ENCODE data around the gene RIT2. TPM values are rescaled to one million over a fixed set of nuclear protein-coding genes. Genes with fewer than 3 reads are reported as not detected.

Gene RIT2
- total RNA-seq, 4 donors from 2014 or later, result not detected

GRCh38 chr18:43081396-43081795, 34.1 kb downstream of the RIT2 start:
- TF ChIP-seq, protein P1, sequence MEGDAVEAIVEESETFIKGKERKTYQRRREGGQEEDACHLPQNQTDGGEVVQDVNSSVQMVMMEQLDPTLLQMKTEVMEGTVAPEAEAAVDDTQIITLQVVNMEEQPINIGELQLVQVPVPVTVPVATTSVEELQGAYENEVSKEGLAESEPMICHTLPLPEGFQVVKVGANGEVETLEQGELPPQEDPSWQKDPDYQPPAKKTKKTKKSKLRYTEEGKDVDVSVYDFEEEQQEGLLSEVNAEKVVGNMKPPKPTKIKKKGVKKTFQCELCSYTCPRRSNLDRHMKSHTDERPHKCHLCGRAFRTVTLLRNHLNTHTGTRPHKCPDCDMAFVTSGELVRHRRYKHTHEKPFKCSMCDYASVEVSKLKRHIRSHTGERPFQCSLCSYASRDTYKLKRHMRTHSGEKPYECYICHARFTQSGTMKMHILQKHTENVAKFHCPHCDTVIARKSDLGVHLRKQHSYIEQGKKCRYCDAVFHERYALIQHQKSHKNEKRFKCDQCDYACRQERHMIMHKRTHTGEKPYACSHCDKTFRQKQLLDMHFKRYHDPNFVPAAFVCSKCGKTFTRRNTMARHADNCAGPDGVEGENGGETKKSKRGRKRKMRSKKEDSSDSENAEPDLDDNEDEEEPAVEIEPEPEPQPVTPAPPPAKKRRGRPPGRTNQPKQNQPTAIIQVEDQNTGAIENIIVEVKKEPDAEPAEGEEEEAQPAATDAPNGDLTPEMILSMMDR (IDR thresholded peaks at IDR 0.05; ENCODE audit: low read depth), result no peak

DNA sequence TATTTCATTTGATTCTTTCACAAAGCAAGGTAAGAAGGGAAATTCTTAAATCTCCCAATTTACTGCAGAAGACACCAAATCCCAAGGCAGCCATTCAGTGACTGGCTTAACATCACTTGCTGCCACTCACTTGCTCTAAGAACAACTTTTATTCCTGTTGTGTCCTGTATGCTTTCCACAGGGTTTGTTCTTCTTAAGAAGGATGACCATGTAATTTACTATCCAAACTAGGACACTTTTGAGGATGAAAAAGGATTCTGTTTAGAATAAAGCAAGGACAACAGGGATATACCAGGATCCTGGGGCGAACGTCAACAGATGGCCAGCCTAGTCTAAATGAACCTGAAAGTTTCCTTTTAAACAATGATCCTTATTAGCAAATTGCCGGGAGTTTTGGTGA, 34.8 kb downstream of the RIT2 start:
- TF ChIP-seq, protein P1 (IDR thresholded peaks at IDR 0.05; ENCODE audit: low read depth), result no peak

DNA sequence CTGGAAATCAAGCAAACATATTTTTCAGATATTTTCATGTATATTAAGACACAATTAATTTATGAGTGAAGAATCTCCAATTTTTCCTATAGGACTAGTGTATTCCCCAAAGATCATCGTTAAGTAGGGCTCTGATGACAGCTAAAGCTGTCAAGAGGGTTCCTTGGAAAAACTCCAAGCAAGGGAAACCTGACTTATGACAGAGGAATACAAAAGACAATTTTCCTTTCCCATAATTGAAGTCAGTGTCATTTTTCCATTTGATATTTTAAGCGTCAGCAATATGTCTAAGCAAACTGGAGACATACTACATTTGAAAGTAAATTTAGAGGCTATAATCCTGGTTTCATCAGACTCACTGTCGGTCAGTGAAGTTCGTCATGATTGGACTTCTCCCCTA, 36.1 kb downstream of the RIT2 start:
- TF ChIP-seq, protein P1 (IDR thresholded peaks at IDR 0.05; ENCODE audit: low read depth), result no peak

DNA sequence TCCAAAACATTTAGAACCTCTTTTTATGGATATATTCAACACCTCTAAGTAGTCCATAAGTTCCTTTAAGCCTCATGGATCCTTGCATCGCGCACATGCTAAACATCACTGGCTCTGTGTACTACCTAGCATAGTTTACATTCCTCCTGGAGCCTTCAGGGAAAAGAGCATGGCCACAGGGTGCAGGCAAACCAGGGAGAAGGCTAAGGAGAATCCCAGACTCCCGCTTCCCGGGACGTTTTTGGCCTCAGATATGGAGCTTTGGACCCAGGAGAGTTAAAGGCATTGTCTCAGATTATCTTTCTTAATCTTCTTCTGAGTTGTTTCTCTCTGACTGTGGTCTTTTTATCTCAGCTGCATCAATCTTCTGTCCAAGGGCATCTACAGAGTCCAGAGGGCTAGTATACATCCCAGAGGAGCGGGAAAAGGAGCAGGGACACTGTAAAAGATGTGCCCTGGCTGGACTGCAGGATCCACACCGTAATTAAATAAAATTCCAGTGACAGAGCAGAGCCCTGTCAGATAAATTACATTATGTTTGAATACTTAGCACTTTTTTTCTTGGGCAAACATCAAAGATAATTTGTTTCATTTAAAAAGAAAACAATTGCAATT, 36.9 kb downstream of the RIT2 start:
- TF ChIP-seq, protein P1 (IDR thresholded peaks at IDR 0.05; ENCODE audit: low read depth), result no peak

DNA sequence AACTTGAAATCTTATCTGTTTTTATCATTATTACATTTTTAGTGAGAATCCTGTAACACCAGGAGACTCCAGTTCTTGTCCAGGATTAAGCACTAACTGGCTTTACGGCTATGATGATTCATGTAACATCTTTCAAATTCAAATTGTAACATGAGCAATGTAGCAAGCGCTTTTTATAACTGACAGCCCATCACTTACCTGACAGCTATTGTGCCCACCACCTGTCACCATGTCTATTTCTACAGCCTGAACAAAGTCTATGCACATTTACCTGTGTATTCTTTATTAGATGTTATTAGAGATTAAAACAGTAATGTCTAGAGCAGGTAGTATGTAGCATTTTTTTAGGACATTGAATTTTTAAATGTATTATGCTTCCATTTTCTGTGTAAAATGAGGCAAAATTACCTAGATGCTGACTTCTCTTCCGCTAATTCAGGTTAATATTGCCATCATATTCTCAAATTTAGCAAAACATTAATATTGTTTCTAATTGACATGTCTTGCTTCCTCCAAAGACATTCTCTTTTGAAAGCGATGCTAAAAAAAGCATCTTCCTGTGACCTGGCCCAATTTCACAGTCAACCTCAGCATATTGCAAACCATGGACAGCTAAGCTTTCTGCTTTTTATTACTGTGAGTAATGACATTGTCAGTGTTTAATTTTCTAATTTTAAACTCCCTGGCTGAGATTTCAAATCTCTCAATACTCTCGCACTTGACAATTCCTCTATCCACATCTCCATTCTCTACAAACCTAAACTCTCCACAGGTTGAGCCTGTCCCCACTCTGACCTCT, 37.8 kb downstream of the RIT2 start:
- TF ChIP-seq, protein P1 (IDR thresholded peaks at IDR 0.05; ENCODE audit: low read depth), result no peak

DNA sequence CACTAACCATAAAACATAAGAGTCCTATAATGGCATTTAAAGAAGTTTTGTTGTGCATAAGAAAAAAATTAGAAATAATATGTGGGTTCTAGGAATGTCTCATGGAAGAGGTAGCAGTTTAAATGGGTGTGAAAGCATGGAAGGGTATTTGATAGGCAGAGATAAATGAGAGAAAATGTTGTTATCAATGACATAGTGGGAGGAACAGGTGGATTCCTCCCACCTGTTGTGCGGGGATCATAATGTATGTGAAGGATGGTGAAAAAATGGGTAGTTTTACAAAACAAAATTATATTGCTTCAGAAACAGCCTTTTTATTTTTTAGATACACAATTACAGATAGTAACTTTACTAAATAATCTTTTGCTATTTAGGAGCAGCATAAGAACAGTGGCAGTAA, 41.7 kb downstream of the RIT2 start:
- TF ChIP-seq, protein P1 (IDR thresholded peaks at IDR 0.05; ENCODE audit: low read depth), result no peak

GRCh38 chr18:43068781-43069180, 46.7 kb downstream of the RIT2 start:
- TF ChIP-seq, protein P1 (IDR thresholded peaks at IDR 0.05; ENCODE audit: low read depth), result no peak

All from subcutaneous adipose tissue (tissue), 4 donors.